DOHH2 (cell line): ENCODE measurements around the gene AMPD1.

Experiments
- EZH2phosphoT487 ChIP-seq: fragments of 200-600 bp; sonication (generic); IDR thresholded peaks from 2 replicates; pipeline ENCODE4 v1.6.1; 2017; ENCODE audit warnings: borderline replicate concordance, mild to moderate bottlenecking, antibody characterized with exemption, low read length, moderate library complexity, mixed read lengths
- TF ChIP-seq, protein P1 (sequence below): fragments of 200-600 bp; sonication (generic); IDR thresholded peaks from one replicate; pipeline ENCODE4 v1.5.1; 2014; ENCODE audit warnings: antibody characterized with exemption, mild to moderate bottlenecking, low read depth, low read length; ENCODE audit not compliant: poor library complexity, severe bottlenecking

- TF ChIP-seq, protein P1, sequence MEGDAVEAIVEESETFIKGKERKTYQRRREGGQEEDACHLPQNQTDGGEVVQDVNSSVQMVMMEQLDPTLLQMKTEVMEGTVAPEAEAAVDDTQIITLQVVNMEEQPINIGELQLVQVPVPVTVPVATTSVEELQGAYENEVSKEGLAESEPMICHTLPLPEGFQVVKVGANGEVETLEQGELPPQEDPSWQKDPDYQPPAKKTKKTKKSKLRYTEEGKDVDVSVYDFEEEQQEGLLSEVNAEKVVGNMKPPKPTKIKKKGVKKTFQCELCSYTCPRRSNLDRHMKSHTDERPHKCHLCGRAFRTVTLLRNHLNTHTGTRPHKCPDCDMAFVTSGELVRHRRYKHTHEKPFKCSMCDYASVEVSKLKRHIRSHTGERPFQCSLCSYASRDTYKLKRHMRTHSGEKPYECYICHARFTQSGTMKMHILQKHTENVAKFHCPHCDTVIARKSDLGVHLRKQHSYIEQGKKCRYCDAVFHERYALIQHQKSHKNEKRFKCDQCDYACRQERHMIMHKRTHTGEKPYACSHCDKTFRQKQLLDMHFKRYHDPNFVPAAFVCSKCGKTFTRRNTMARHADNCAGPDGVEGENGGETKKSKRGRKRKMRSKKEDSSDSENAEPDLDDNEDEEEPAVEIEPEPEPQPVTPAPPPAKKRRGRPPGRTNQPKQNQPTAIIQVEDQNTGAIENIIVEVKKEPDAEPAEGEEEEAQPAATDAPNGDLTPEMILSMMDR, result no peak
- TF ChIP-seq EZH2phosphoT487, result no peak
Measured at GRCh38 chr1:114707604-114708003, 12.3 kb upstream of the AMPD1 start.
